Peyer's patch (tissue), 4 donors: ENCODE results near the gene MTRR.

Experiments
- POLR2A ChIP-seq, 2 donors: fragments of 450-650 bp; IDR thresholded peaks; one replicate each; pipeline ENCODE4 v1.5.1; 2017; ENCODE audit warnings: antibody characterized with exemption in 2 of 2, mild to moderate bottlenecking in 2 of 2, moderate library complexity in 2 of 2
- TF ChIP-seq, protein P1 (sequence below), 6 experiments: fragments of 450-650 bp in 4 of 6; fragments of 200-600 bp in 2 of 6; sonication (generic) in 1 of 6; IDR thresholded peaks; one replicate each; pipeline ENCODE4 v1.5.1; 2017 to 2019; ENCODE audit warnings: antibody characterized with exemption in 6 of 6, mild to moderate bottlenecking in 3 of 6, moderate library complexity in 1 of 6

- TF ChIP-seq, protein P1, sequence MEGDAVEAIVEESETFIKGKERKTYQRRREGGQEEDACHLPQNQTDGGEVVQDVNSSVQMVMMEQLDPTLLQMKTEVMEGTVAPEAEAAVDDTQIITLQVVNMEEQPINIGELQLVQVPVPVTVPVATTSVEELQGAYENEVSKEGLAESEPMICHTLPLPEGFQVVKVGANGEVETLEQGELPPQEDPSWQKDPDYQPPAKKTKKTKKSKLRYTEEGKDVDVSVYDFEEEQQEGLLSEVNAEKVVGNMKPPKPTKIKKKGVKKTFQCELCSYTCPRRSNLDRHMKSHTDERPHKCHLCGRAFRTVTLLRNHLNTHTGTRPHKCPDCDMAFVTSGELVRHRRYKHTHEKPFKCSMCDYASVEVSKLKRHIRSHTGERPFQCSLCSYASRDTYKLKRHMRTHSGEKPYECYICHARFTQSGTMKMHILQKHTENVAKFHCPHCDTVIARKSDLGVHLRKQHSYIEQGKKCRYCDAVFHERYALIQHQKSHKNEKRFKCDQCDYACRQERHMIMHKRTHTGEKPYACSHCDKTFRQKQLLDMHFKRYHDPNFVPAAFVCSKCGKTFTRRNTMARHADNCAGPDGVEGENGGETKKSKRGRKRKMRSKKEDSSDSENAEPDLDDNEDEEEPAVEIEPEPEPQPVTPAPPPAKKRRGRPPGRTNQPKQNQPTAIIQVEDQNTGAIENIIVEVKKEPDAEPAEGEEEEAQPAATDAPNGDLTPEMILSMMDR (IDR thresholded peaks at IDR 0.05): no peak
- TF ChIP-seq POLR2A (IDR thresholded peaks at IDR 0.05): no peak
These were observed 23.4 kb upstream of the MTRR start for GRCh38 chr5:7845557-7845956.
